GM18909 (cell line): ENCODE results near the gene COPS4.
A peak's percentile ranks its signal among the peaks of the same experiment; 100 is the strongest.
"Not testable (repeated sequence)": the region's sequence is repeated elsewhere in the genome, so short reads cannot be mapped to it uniquely, and the experiment has no call there.

Experiments used
- ATAC-seq: cut with Tn5 transposase; IDR thresholded peaks from one replicate; pipeline ENCODE4 v1.9.1; 2021; ENCODE audit warnings: mild to moderate bottlenecking; ENCODE audit not compliant: unreplicated experiment, poor library complexity

COPS4 gene

GRCh38 chr4:83075311-83076095 lies 40.5 kb downstream of the COPS4 start:
- no peak for ATAC-seq

- no peak for ATAC-seq
Measured at GRCh38 chr4:83080561-83080960, 45.6 kb downstream of the COPS4 start.

GRCh38 chr4:83082777-83083176 lies 47.8 kb downstream of the COPS4 start:
- ATAC-seq = no peak

GRCh38 chr4:83083925-83084475 lies 49.0 kb downstream of the COPS4 start:
- ATAC-seq = peak; percentile 46

- not testable (repeated sequence) for ATAC-seq
Measured at GRCh38 chr4:83084956-83085355, 50.0 kb downstream of the COPS4 start.

GRCh38 chr4:83089410-83090157 lies 54.6 kb downstream of the COPS4 start:
- ATAC-seq = no peak

- no peak for ATAC-seq
Measured at GRCh38 chr4:83093060-83093640, 58.2 kb downstream of the COPS4 start.

- no peak for ATAC-seq
Measured at GRCh38 chr4:83096397-83096796, 61.4 kb downstream of the COPS4 start.

GRCh38 chr4:83104991-83105390 lies 70.0 kb downstream of the COPS4 start:
- ATAC-seq = no peak

- ATAC-seq = no peak
Measured at GRCh38 chr4:83107631-83108030, 72.6 kb downstream of the COPS4 start.

GRCh38 chr4:83108101-83108861 lies 73.3 kb downstream of the COPS4 start:
- no peak for ATAC-seq

- peak; percentile 27 for ATAC-seq
Measured at GRCh38 chr4:83109480-83110222, 74.7 kb downstream of the COPS4 start.

GRCh38 chr4:83110223-83110945 lies 75.4 kb downstream of the COPS4 start:
- ATAC-seq = peak; percentile 82

- no peak for ATAC-seq
Measured at GRCh38 chr4:83110970-83111750, 76.2 kb downstream of the COPS4 start.

- not testable (repeated sequence) for ATAC-seq
Measured at GRCh38 chr4:83111751-83112141, 76.8 kb downstream of the COPS4 start.

- ATAC-seq = peak; percentile 46
Measured at GRCh38 chr4:83112231-83112630, 77.2 kb downstream of the COPS4 start.

GRCh38 chr4:83112678-83113428 lies 77.9 kb downstream of the COPS4 start:
- ATAC-seq = no peak

- ATAC-seq = no peak
Measured at GRCh38 chr4:83113429-83113786, 78.4 kb downstream of the COPS4 start.
